Ectodermal cell (in vitro differentiated cells): ENCODE data around the gene ITGAE.

Experiments
- H3K27ac ChIP-seq: 2 replicates; pipeline ENCODE4 v1.7.0; 2013; ENCODE audit warnings: mild to moderate bottlenecking, low read depth, low read length; ENCODE audit not compliant: insufficient read depth, poor library complexity, severe bottlenecking
- H3K27me3 ChIP-seq: 2 replicates; pipeline ENCODE4 v1.7.0; 2013; ENCODE audit warnings: mild to moderate bottlenecking, low read length; ENCODE audit not compliant: insufficient read depth, control insufficient read depth, poor library complexity, severe bottlenecking
- H3K36me3 ChIP-seq: one replicate; pipeline ENCODE4 v1.7.0; 2013; ENCODE audit warnings: low read length; ENCODE audit not compliant: control insufficient read depth, insufficient read depth
- H3K4me1 ChIP-seq: one replicate; pipeline ENCODE4 v1.7.0; 2013; ENCODE audit warnings: low read length; ENCODE audit not compliant: control insufficient read depth, insufficient read depth
- H3K4me3 ChIP-seq: 2 replicates; pipeline ENCODE4 v1.7.0; 2013; ENCODE audit warnings: low read depth, low read length, control low read depth; ENCODE audit not compliant: insufficient read depth
- H3K9me3 ChIP-seq: 2 replicates; pipeline ENCODE4 v1.7.0; 2013; ENCODE audit warnings: mild to moderate bottlenecking, low read length, moderate library complexity; ENCODE audit not compliant: control insufficient read depth
- whole genome bisulfite sequencing, 2 experiments: methylation state at CpG; one replicate each; pipeline ENCODE4 v1.1.7; 2013; ENCODE audit warnings: missing lambda C conversion rate in 2 of 2; 5-methylcytosine and 5-hydroxymethylcytosine counted together

Gene ITGAE

GRCh38 chr17:3678095-3678820, 122.7 kb downstream of the ITGAE start:
- H3K36me3 ChIP-seq = no peaks in the 10 kb centered on the region
- H3K27me3 ChIP-seq = no peaks in the 10 kb centered on the region
- WGBS, 2 experiments = 57 to 60% methylated on average over 16 of the region's 16 CpGs
- H3K4me1 ChIP-seq = no peaks in the 10 kb centered on the region
- H3K4me3 ChIP-seq = no peak overlapping the region
- H3K27ac ChIP-seq = no peak overlapping the region
- no peaks in the 10 kb centered on the region for H3K9me3 ChIP-seq

GRCh38 chr17:3675886-3676285, 125.1 kb downstream of the ITGAE start:
- no peaks in the 10 kb centered on the region for H3K27me3 ChIP-seq
- no peaks in the 10 kb centered on the region for H3K4me1 ChIP-seq
- WGBS, 2 experiments = 92 to 93% methylated on average over 11 of the region's 11 CpGs
- H3K36me3 ChIP-seq = no peaks in the 10 kb centered on the region
- H3K4me3 ChIP-seq = no peak overlapping the region
- no peaks in the 10 kb centered on the region for H3K9me3 ChIP-seq
- H3K27ac ChIP-seq = no peak overlapping the region

- Histone ChIP-seq H3K36me3 (no peaks in the 10 kb centered on the region), H3K27me3 (no peaks in the 10 kb centered on the region), H3K4me1 (peaks cover under 1% of the 10 kb centered on the region), H3K4me3 (no peak overlapping the region), H3K27ac (no peak overlapping the region), H3K9me3 (no peaks in the 10 kb centered on the region)
- WGBS, 2 experiments = 87 to 90% methylated on average over 3 to 4 of the region's 4 CpGs
These were observed 128.4 kb downstream of the ITGAE start for GRCh38 chr17:3672571-3672970.

- Histone ChIP-seq H3K36me3 (peaks cover 2% of the 10 kb centered on the region), H3K4me3 (peak overlapping the region; percentile 94), H3K4me1 (peaks cover 5% of the 10 kb centered on the region), H3K9me3 (no peaks in the 10 kb centered on the region), H3K27ac (no peak overlapping the region), H3K27me3 (no peaks in the 10 kb centered on the region)
- 57% methylated on average over 11 to 12 of the region's 12 CpGs for WGBS, 2 experiments
These were observed 131.4 kb downstream of the ITGAE start for GRCh38 chr17:3669548-3669947.

GRCh38 chr17:3669085-3669347, 132.0 kb downstream of the ITGAE start:
- peaks cover 5% of the 10 kb centered on the region for H3K4me1 ChIP-seq
- 0 to 1% methylated on average over 32 of the region's 32 CpGs for WGBS, 2 experiments
- H3K4me3 ChIP-seq = peak overlapping the region; percentile 94
- no peaks in the 10 kb centered on the region for H3K9me3 ChIP-seq
- H3K27ac ChIP-seq = peak overlapping the region; percentile 19
- H3K36me3 ChIP-seq = peaks cover 5% of the 10 kb centered on the region
- H3K27me3 ChIP-seq = no peaks in the 10 kb centered on the region

DNA sequence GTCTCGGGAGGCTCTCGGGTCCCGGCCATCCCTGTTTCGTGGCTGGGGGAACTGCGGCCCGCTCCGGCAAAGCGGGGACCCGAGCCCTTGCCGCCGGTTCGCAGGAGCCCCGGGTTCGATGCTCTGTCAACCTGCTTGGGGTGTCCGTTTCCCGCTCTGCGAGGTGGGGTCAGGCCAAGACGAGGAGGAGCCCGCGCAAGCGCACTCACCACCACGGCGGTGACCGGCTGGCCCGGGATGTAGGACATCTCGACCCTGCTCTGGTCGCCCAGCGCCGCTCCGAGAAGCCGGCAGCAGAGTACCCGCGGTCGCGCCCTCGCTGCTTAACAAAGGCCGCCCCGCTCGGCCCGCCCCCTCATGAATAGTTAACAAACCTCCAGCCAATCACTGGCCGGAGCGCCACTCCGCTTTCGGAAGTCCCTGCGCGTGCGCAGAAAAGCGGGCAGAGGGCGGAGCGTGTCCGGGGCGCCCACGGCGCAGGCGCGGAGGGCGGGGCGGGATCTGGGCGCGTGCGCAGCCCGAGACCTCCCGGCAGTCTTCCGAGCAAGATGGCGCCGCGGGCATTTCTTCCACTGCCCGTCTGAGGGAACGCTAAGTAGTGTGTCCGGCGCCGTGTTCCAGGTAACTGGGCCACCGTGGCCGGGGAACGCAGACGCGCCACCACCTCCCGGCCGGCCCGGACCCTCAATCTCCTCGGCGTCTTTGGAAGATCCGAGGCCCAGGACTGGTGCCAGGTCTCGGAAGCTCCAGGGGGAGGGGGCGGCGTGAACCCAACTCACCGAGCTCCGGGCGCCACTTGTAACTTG, 132.5 kb downstream of the ITGAE start, which contains the start of the genes EMC6 and TAX1BP3:
TSS of gene EMC6 (plus strand) at position 534 of the 806 bp plus-strand sequence. CDS start 335 bp downstream, outside the sequence.
TSS of gene TAX1BP3 (minus strand) at position 300 of the 806 bp plus-strand sequence. CDS start at position 248, 52 bp downstream.
- WGBS, 2 experiments = 0% methylated on average over 89 of the region's 89 CpGs
- peak within 1 kb of the TSS; percentile 94 for H3K4me3 ChIP-seq
- H3K36me3 ChIP-seq = peaks cover 5% of the 10 kb centered on the region
- no peaks in the 10 kb centered on the region for H3K27me3 ChIP-seq
- H3K4me1 ChIP-seq = peaks cover 6% of the 10 kb centered on the region
- H3K9me3 ChIP-seq = no peaks in the 10 kb centered on the region
- peak within 1 kb of the TSS; percentile 95 for H3K27ac ChIP-seq

DNA sequence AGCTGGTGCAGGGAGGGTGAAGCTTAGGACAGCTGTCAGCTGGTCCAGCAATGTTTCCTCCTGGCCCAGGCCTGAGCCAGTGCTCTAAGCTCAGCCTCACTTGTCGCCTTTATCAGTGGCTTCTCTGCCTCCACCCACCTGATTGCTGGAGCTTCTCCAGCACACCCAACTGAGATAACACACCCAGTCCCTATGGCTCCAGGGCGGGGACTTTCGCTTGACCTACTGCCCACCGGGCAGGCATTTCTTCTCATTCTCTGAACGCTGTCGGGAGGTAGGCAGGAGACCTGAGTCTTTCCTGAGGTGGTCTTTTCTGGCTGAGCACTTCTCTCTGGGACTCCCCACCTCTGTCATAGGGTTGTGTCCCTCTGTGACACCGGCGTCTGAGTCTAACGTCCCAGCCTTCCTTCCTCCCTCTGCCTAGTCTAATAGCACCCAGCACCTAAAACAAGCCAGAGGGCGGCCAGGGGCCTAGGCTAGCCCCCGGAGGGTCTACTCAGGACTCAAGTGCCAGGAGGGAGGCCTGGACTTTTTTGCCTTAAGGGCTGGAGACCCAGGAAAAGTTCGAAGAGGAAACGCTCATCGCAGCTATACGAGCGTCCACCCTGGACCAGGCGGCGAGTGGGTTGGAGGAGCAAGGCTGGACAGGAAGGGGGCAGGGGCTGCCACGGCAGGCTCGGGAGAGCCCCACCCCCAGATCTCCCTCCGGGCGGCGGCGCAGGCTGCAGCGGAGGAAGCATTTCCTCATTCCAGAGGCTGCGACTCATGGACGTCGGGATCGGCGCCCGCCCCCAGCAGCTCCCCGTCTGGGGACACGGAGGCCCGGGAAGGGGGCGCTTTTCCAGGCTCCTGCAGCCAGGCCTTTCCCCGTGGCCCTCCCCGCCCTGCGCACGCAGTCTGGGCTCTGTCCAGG, 133.4 kb downstream of the ITGAE start:
- peaks cover 14% of the 10 kb centered on the region for H3K4me1 ChIP-seq
- 8 to 9% methylated on average over 39 of the region's 39 CpGs for WGBS, 2 experiments
- peak overlapping the region; percentile 94 for H3K4me3 ChIP-seq
- H3K9me3 ChIP-seq = no peaks in the 10 kb centered on the region
- no peaks in the 10 kb centered on the region for H3K27me3 ChIP-seq
- H3K36me3 ChIP-seq = peaks cover 5% of the 10 kb centered on the region
- peak overlapping the region; percentile 95 for H3K27ac ChIP-seq

GRCh38 chr17:3666516-3666915, 134.5 kb downstream of the ITGAE start:
- Histone ChIP-seq H3K27ac (no peak overlapping the region), H3K4me3 (no peak overlapping the region), H3K9me3 (no peaks in the 10 kb centered on the region), H3K4me1 (peaks cover 14% of the 10 kb centered on the region), H3K27me3 (no peaks in the 10 kb centered on the region), H3K36me3 (peaks cover 5% of the 10 kb centered on the region)
- WGBS, 2 experiments = 93 to 97% methylated on average over 6 of the region's 6 CpGs

GRCh38 chr17:3665834-3666233, 135.2 kb downstream of the ITGAE start:
- H3K27me3 ChIP-seq = no peaks in the 10 kb centered on the region
- H3K9me3 ChIP-seq = no peaks in the 10 kb centered on the region
- peaks cover 14% of the 10 kb centered on the region for H3K4me1 ChIP-seq
- no peak overlapping the region for H3K27ac ChIP-seq
- H3K4me3 ChIP-seq = no peak overlapping the region
- 95 to 97% methylated on average over 5 of the region's 5 CpGs for WGBS, 2 experiments
- peaks cover 5% of the 10 kb centered on the region for H3K36me3 ChIP-seq
